ENCODE results near the gene GTF3C1.

DNA sequence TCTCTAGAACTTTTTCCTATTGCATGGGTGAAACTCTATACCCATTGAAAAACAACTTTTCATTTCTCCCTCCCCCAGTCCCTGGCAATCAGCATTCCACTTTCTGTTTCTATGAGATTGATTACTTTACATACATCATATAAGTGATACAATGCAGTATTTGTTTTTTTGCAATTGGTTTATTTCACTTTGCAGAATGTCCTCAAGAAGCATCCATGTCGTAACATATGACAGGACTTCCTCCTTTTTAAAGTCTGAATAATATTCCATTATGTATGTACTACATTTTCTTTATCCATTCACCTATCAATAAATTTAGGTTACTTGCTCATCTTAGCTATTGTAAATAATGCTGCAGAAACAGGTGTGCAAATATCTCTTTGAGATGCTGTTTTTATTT, 139.0 kb downstream of the GTF3C1 start:
- TF ChIP-seq, protein P1, sequence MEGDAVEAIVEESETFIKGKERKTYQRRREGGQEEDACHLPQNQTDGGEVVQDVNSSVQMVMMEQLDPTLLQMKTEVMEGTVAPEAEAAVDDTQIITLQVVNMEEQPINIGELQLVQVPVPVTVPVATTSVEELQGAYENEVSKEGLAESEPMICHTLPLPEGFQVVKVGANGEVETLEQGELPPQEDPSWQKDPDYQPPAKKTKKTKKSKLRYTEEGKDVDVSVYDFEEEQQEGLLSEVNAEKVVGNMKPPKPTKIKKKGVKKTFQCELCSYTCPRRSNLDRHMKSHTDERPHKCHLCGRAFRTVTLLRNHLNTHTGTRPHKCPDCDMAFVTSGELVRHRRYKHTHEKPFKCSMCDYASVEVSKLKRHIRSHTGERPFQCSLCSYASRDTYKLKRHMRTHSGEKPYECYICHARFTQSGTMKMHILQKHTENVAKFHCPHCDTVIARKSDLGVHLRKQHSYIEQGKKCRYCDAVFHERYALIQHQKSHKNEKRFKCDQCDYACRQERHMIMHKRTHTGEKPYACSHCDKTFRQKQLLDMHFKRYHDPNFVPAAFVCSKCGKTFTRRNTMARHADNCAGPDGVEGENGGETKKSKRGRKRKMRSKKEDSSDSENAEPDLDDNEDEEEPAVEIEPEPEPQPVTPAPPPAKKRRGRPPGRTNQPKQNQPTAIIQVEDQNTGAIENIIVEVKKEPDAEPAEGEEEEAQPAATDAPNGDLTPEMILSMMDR (conservative IDR thresholded peaks at IDR 0.05), result no peak
- TF ChIP-seq ZFX (IDR thresholded peaks at IDR 0.05), result no peak

Data from C4-2B (cell line).